LNCAP (cell line): ENCODE results near the gene MTMR4.

Experiments used
- TF ChIP-seq, protein P1 (sequence below): fragments of 450-650 bp; IDR thresholded peaks from 2 replicates; pipeline ENCODE4 v1.5.1; 2017; ENCODE audit warnings: mild to moderate bottlenecking

Gene MTMR4

DNA sequence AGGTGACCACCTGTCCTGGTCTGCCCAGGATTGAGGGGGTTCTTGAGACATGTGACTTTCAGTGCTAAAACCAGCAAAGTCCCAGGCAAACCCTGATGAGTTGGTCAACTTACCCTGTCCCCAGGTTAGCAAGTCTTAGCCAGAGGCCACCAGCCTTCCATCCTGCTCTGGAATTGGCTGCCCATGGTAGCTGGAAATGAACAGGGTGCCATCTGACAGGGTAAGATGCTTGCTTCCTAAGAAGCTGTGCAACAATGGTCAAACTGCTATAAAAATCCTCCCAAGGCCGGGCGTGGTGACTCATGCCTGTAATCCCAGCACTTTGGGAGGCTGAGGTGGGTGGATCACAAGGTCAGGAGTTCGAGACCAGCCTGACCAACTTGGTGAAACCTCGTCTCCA is 22.8 kb upstream of the MTMR4 start:
- TF ChIP-seq, protein P1, sequence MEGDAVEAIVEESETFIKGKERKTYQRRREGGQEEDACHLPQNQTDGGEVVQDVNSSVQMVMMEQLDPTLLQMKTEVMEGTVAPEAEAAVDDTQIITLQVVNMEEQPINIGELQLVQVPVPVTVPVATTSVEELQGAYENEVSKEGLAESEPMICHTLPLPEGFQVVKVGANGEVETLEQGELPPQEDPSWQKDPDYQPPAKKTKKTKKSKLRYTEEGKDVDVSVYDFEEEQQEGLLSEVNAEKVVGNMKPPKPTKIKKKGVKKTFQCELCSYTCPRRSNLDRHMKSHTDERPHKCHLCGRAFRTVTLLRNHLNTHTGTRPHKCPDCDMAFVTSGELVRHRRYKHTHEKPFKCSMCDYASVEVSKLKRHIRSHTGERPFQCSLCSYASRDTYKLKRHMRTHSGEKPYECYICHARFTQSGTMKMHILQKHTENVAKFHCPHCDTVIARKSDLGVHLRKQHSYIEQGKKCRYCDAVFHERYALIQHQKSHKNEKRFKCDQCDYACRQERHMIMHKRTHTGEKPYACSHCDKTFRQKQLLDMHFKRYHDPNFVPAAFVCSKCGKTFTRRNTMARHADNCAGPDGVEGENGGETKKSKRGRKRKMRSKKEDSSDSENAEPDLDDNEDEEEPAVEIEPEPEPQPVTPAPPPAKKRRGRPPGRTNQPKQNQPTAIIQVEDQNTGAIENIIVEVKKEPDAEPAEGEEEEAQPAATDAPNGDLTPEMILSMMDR = no peak

DNA sequence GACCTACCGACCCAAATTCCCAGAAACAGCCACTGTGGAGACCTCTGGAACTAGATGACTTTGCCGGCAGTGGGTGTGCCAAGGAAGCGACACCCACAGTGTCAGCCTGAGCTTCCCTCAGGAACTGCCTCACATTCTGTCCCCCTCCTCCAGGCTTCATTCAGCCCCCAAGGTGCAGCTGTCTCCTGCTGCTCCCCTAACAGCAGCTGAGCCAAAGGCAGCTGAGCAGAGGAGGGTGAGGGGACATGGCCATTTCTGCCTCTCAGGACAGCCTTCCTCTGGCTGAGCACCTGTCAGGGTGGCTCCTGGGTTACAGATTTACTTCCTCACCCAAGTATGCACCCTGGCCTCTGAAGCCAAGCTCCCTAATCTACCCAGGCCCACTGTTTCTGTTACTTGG is 22.1 kb upstream of the MTMR4 start:
- TF ChIP-seq, protein P1 = no peak

- TF ChIP-seq, protein P1 = no peak
Measured at GRCh38 chr17:58535431-58535830, 21.0 kb upstream of the MTMR4 start.

DNA sequence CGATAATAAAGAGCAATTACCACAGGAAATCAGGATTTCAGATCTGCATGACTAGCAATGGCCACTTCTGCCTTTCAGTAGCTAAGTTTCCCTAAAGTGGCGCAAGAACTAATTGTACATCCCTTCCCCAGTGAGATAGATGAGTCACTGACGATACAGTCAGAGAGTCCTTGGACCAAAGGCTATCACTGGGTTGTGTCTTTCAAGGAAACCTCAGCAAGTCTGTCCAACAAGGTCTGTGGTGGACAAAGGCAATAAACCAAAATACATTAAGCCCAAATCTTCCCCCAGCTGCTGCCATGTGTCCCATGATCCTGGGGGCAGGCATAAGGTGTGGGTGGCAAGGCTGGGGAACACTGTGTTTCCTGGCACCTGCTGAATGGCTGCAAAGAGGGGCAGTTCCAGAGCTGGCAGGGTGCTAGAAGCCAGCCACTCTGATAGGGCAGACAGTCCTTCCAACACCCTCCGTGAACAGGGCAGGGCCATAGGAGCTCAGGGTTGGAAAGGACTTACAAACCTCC is 20.5 kb upstream of the MTMR4 start:
- TF ChIP-seq, protein P1 = no peak

GRCh38 chr17:58534331-58534730 is 19.9 kb upstream of the MTMR4 start:
- TF ChIP-seq, protein P1 = no peak

GRCh38 chr17:58533616-58534188 is 19.3 kb upstream of the MTMR4 start:
- TF ChIP-seq, protein P1 = no peak

DNA sequence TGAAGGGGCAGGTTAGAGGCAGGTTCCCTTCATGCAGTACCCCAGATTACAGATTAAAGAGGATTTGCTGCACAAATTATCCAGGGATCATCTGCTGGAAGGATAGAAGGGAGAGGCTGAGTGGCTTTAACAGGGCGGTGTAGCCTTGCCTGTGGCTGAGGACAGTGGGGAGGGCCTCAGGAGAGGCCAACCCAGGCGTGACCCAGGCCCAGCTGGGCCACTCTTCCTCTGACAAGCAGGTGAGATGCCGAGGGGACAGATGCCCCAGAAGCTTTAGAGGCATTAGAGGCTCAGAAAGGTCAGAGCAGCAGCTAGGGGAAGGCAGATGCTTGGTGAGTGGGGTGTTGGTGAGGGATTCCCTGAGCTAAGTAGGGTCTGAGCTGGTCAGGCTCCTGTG is 18.1 kb upstream of the MTMR4 start:
- TF ChIP-seq, protein P1 = no peak
